Neural cell (in vitro differentiated cells): ENCODE data around the gene DENND1A. TPM values are rescaled to one million over a fixed set of nuclear protein-coding genes. Genes with fewer than 3 reads are reported as not detected.

Experiments
- H2AFZ ChIP-seq: fragments of 200-600, 300-800 bp; sonication (generic), shearing (Covaris generic); 2 replicates; pipeline ENCODE4 v1.6.0; 2014; ENCODE audit warnings: low read depth, mild to moderate bottlenecking, antibody characterized with exemption, low read length, moderate library complexity
- H3F3A ChIP-seq: fragments of 200-600 bp; shearing (Covaris generic); 2 replicates; pipeline ENCODE4 v1.6.1; 2016; ENCODE audit warnings: mild to moderate bottlenecking, moderate library complexity, mixed read lengths, antibody characterized with exemption, low read length; ENCODE audit not compliant: insufficient read depth, poor library complexity, severe bottlenecking
- H3K27ac ChIP-seq: fragments of 200-600, 300-800 bp; sonication (generic), shearing (Covaris generic); 2 replicates; pipeline ENCODE4 v1.5.1; 2014; ENCODE audit warnings: mild to moderate bottlenecking, low read length, moderate library complexity
- H3K27me3 ChIP-seq: fragments of 300-800, 200-600 bp; sonication (generic), shearing (Covaris generic); 2 replicates; pipeline ENCODE4 v1.6.0; 2014; ENCODE audit warnings: mild to moderate bottlenecking, low read depth, low read length, moderate library complexity; ENCODE audit not compliant: insufficient read depth
- H3K36me3 ChIP-seq: fragments of 300-800, 200-600 bp; sonication (generic), shearing (Covaris generic); 2 replicates; pipeline ENCODE4 v1.5.1; 2014; ENCODE audit warnings: mild to moderate bottlenecking, antibody characterized with exemption, low read length, moderate library complexity; ENCODE audit not compliant: insufficient read depth
- H3K4me2 ChIP-seq: fragments of 300-800, 200-600 bp; sonication (generic), shearing (Covaris generic); 2 replicates; pipeline ENCODE4 v1.6.0; 2014; ENCODE audit warnings: mild to moderate bottlenecking, low read length
- H3K4me3 ChIP-seq: fragments of 300-800, 200-600 bp; sonication (generic), shearing (Covaris generic); 2 replicates; pipeline ENCODE4 v1.5.1; 2014; ENCODE audit warnings: mild to moderate bottlenecking, low read length, moderate library complexity
- H3K79me2 ChIP-seq: fragments of 200-600 bp; shearing (Covaris generic); replicated peaks from 2 replicates; pipeline ENCODE4 v1.6.0; 2014; ENCODE audit warnings: mild to moderate bottlenecking, low read length, moderate library complexity; ENCODE audit not compliant: insufficient read depth
- H3K9ac ChIP-seq: fragments of 300-800, 200-600 bp; sonication (generic), shearing (Covaris generic); 2 replicates; pipeline ENCODE4 v1.6.1; 2016; ENCODE audit warnings: mild to moderate bottlenecking, low read length, mixed read lengths
- H3K9me2 ChIP-seq: fragments of 200-600 bp; shearing (Covaris generic); 2 replicates; pipeline ENCODE4 v1.6.1; 2016; ENCODE audit warnings: mild to moderate bottlenecking, low read length, mixed read lengths; ENCODE audit not compliant: insufficient read depth
- H3K9me3 ChIP-seq: fragments of 200-600, 300-800 bp; sonication (generic), shearing (Covaris generic); 2 replicates; pipeline ENCODE4 v1.6.1; 2016; ENCODE audit warnings: mild to moderate bottlenecking, mixed run types, low read length, moderate library complexity, mixed read lengths
- H4K20me1 ChIP-seq: fragments of 200-600 bp; shearing (Covaris generic); 2 replicates; pipeline ENCODE4 v1.6.1; 2016; ENCODE audit warnings: mild to moderate bottlenecking, mixed run types; ENCODE audit not compliant: insufficient read depth
- CTCF ChIP-seq: fragments of 450-650 bp; IDR thresholded peaks from 2 replicates; pipeline ENCODE4 v1.5.1; 2014; ENCODE audit warnings: antibody characterized with exemption, mild to moderate bottlenecking, moderate library complexity; ENCODE audit not compliant: poor library complexity, severe bottlenecking
- EP300 ChIP-seq: fragments of 450-650 bp; conservative IDR thresholded peaks from 2 replicates; pipeline ENCODE4 v1.6.1; 2014; ENCODE audit warnings: antibody characterized with exemption, mild to moderate bottlenecking, moderate library complexity; ENCODE audit not compliant: poor library complexity, severe bottlenecking
- EZH2 ChIP-seq: fragments of 200-600, 300-800 bp; shearing (Covaris generic), sonication (generic); IDR thresholded peaks from 2 replicates; pipeline ENCODE4 v1.6.1; 2014; ENCODE audit warnings: antibody characterized with exemption, low read length, borderline replicate concordance, mild to moderate bottlenecking; ENCODE audit not compliant: insufficient read depth, poor library complexity, severe bottlenecking
- MXI1 ChIP-seq: fragments of 450-650 bp; conservative IDR thresholded peaks from 2 replicates; pipeline ENCODE4 v1.6.1; 2014; ENCODE audit warnings: antibody characterized with exemption, mild to moderate bottlenecking; ENCODE audit not compliant: poor library complexity, severe bottlenecking
- POLR2AphosphoS5 ChIP-seq: IDR thresholded peaks from 2 replicates; pipeline ENCODE4 v1.6.1; 2012
- RAD21 ChIP-seq: fragments of 450-650 bp; conservative IDR thresholded peaks from 2 replicates; pipeline ENCODE4 v1.6.1; 2014; ENCODE audit warnings: antibody characterized with exemption, mild to moderate bottlenecking, moderate library complexity
- REST ChIP-seq: IDR thresholded peaks from 2 replicates; pipeline ENCODE4 v1.6.1; 2012; ENCODE audit warnings: borderline replicate concordance
- SMC3 ChIP-seq: fragments of 450-650 bp; conservative IDR thresholded peaks from 2 replicates; pipeline ENCODE4 v1.6.1; 2014; ENCODE audit warnings: antibody characterized with exemption, mild to moderate bottlenecking, moderate library complexity; ENCODE audit not compliant: poor library complexity
- TAF1 ChIP-seq: IDR thresholded peaks from 2 replicates; pipeline ENCODE4 v1.6.1; 2012; ENCODE audit warnings: low read depth
- polyA plus RNA-seq: library from polyadenylated mRNA; depleted of rRNA; stranded (reverse); fragments of >200 nt; gene quantifications from 2 replicates; pipeline ENCODE4 v1.2.3, GENCODE V29; 2014

The DENND1A gene
- polyA plus RNA-seq, 1 donor from 2014 or later: 2.3 TPM

GRCh38 chr9:123493627-123494026 is 436.3 kb downstream of the DENND1A start:
- TF ChIP-seq RAD21: no peak
- no peak for TF ChIP-seq REST
- TF ChIP-seq TAF1: no peak
- TF ChIP-seq SMC3: no peak
- no peak for TF ChIP-seq POLR2AphosphoS5
- TF ChIP-seq MXI1: no peak
- TF ChIP-seq EZH2: no peak
- no peaks in the 10 kb centered on the region for H3K36me3 ChIP-seq
- H3K9me3 ChIP-seq: no peaks in the 10 kb centered on the region
- H3K27me3 ChIP-seq: no peaks in the 10 kb centered on the region
- H3K79me2 ChIP-seq: no peaks in the 10 kb centered on the region
- no peak overlapping the region for H3K9ac ChIP-seq
- H3K4me2 ChIP-seq: no peak overlapping the region
- H3K4me3 ChIP-seq: no peak overlapping the region
- H3K27ac ChIP-seq: no peak overlapping the region
- no peak overlapping the region for H2AFZ ChIP-seq
- H4K20me1 ChIP-seq: no peaks in the 10 kb centered on the region
- no peaks in the 10 kb centered on the region for H3K9me2 ChIP-seq
- H3F3A ChIP-seq: peaks cover 6% of the 10 kb centered on the region

- Histone ChIP-seq H3K79me2 (no peaks in the 10 kb centered on the region), H3K9me3 (no peaks in the 10 kb centered on the region), H3K27ac (no peak overlapping the region), H3K9me2 (no peaks in the 10 kb centered on the region), H2AFZ (no peak overlapping the region), H3K36me3 (no peaks in the 10 kb centered on the region), H3K9ac (no peak overlapping the region), H3K4me3 (no peak overlapping the region), H3K27me3 (no peaks in the 10 kb centered on the region), H3K4me2 (no peak overlapping the region), H3F3A (no peaks in the 10 kb centered on the region), H4K20me1 (no peaks in the 10 kb centered on the region)
- TF ChIP-seq TAF1: no peak
Observed at GRCh38 chr9:123490688-123491087, 439.2 kb downstream of the DENND1A start.

GRCh38 chr9:123488722-123489321 is 441.1 kb downstream of the DENND1A start:
- H3K9ac ChIP-seq: no peak overlapping the region
- H3K27ac ChIP-seq: no peak overlapping the region
- no peaks in the 10 kb centered on the region for H3K27me3 ChIP-seq
- H3K9me2 ChIP-seq: no peaks in the 10 kb centered on the region
- no peak overlapping the region for H2AFZ ChIP-seq
- H3K9me3 ChIP-seq: no peaks in the 10 kb centered on the region
- no peaks in the 10 kb centered on the region for H3K79me2 ChIP-seq
- no peak for TF ChIP-seq POLR2AphosphoS5
- no peak for TF ChIP-seq EZH2
- no peak for TF ChIP-seq SMC3
- no peak for TF ChIP-seq RAD21
- TF ChIP-seq TAF1: no peak
- no peak for TF ChIP-seq EP300
- no peak for TF ChIP-seq CTCF
- TF ChIP-seq REST: no peak
- no peak for TF ChIP-seq MXI1
- H3K4me2 ChIP-seq: no peak overlapping the region
- H4K20me1 ChIP-seq: no peaks in the 10 kb centered on the region
- H3K4me3 ChIP-seq: no peak overlapping the region
- no peaks in the 10 kb centered on the region for H3F3A ChIP-seq
- no peaks in the 10 kb centered on the region for H3K36me3 ChIP-seq
